Hepatocyte (in vitro differentiated cells): ENCODE measurements around the gene UBE2L3. TPM values are rescaled to one million over a fixed set of nuclear protein-coding genes. Genes with fewer than 3 reads are reported as not detected.
A peak's percentile ranks its signal among the peaks of the same experiment; 100 is the strongest.
"Not testable (repeated sequence)": the region's sequence is repeated elsewhere in the genome, so short reads cannot be mapped to it uniquely, and the experiment has no call there.

Experiments
- DNase-seq: peaks from one replicate; pipeline ENCODE4 v3.0.0-alpha.2; 2016; ENCODE audit warnings: low spot score
- H2AFZ ChIP-seq: fragments of 200-600 bp; sonication (generic); 2 replicates; pipeline ENCODE4 v1.6.0; 2016; ENCODE audit warnings: antibody characterized with exemption, mild to moderate bottlenecking
- H3K27ac ChIP-seq: fragments of 200-600 bp; sonication (generic); 2 replicates; pipeline ENCODE4 v1.5.1; 2016; ENCODE audit warnings: mild to moderate bottlenecking
- H3K27me3 ChIP-seq: fragments of 200-600 bp; sonication (generic); 2 replicates; pipeline ENCODE4 v1.6.1; 2016
- H3K36me3 ChIP-seq: fragments of 200-600 bp; sonication (generic); replicated peaks from 2 replicates; pipeline ENCODE4 v1.5.1; 2016; ENCODE audit warnings: low read depth; ENCODE audit not compliant: insufficient read depth
- H3K4me1 ChIP-seq: fragments of 200-600 bp; sonication (generic); 2 replicates; pipeline ENCODE4 v1.5.1; 2016; ENCODE audit warnings: mild to moderate bottlenecking, moderate library complexity; ENCODE audit not compliant: insufficient read depth
- H3K4me2 ChIP-seq: fragments of 200-600 bp; sonication (generic); 2 replicates; pipeline ENCODE4 v1.6.0; 2016
- H3K4me3 ChIP-seq: fragments of 200-600 bp; sonication (generic); 2 replicates; pipeline ENCODE4 v1.5.1; 2016; ENCODE audit warnings: mild to moderate bottlenecking
- H3K79me2 ChIP-seq: fragments of 200-600 bp; sonication (generic); 2 replicates; pipeline ENCODE4 v1.6.0; 2017; ENCODE audit warnings: mild to moderate bottlenecking
- H3K9me2 ChIP-seq: fragments of 200-600 bp; sonication (generic); replicated peaks from 2 replicates; pipeline ENCODE4 v1.6.0; 2017; ENCODE audit warnings: mild to moderate bottlenecking; ENCODE audit not compliant: insufficient read depth
- H3K9me3 ChIP-seq: fragments of 200-600 bp; sonication (generic); 2 replicates; pipeline ENCODE4 v1.5.1; 2016; ENCODE audit warnings: low read depth, mild to moderate bottlenecking
- H4K20me1 ChIP-seq: fragments of 200-600 bp; sonication (generic); 2 replicates; pipeline ENCODE4 v1.6.0; 2016; ENCODE audit warnings: mild to moderate bottlenecking; ENCODE audit not compliant: insufficient read depth, poor library complexity, severe bottlenecking
- EZH2 ChIP-seq: fragments of 200-600 bp; sonication (generic); IDR thresholded peaks from 2 replicates; pipeline ENCODE4 v1.6.1; 2016; ENCODE audit warnings: antibody characterized with exemption, mild to moderate bottlenecking, borderline replicate concordance
- EZH2phosphoT487 ChIP-seq: fragments of 200-600 bp; sonication (generic); IDR thresholded peaks from one replicate; pipeline ENCODE4 v1.6.1; 2018; ENCODE audit warnings: antibody characterized with exemption, mild to moderate bottlenecking, low read depth, moderate library complexity; ENCODE audit not compliant: unreplicated experiment, severe bottlenecking
- WGBS: methylation state at CpG from one replicate; pipeline ENCODE4 v1.1.6; 2016; ENCODE audit warnings: low lambda C conversion rate; ENCODE audit errors: missing lambda C conversion rate; 5-methylcytosine and 5-hydroxymethylcytosine counted together
- polyA plus RNA-seq: library from polyadenylated mRNA; unstranded; fragments of >200 nt; fragmentation: Nextera tagmentation; extraction: Ambion mirVana; gene quantifications from 2 replicates; pipeline ENCODE4 v1.2.1, GENCODE V29; 2016
- total RNA-seq: library from RNA; depleted of rRNA; stranded (reverse); fragments of >200 nt; gene quantifications from 2 replicates; pipeline ENCODE4 v1.2.3, GENCODE V29; 2014
- TF ChIP-seq, protein P1 (sequence below): fragments of 200-600 bp; sonication (generic); IDR thresholded peaks from 2 replicates; pipeline ENCODE4 v1.5.1; 2016; ENCODE audit warnings: antibody characterized with exemption, mild to moderate bottlenecking; ENCODE audit not compliant: poor library complexity

The UBE2L3 gene
- total and polyA plus RNA-seq, 2 experiments from 2014 or later: 49.3 to 91.0 TPM

DNA sequence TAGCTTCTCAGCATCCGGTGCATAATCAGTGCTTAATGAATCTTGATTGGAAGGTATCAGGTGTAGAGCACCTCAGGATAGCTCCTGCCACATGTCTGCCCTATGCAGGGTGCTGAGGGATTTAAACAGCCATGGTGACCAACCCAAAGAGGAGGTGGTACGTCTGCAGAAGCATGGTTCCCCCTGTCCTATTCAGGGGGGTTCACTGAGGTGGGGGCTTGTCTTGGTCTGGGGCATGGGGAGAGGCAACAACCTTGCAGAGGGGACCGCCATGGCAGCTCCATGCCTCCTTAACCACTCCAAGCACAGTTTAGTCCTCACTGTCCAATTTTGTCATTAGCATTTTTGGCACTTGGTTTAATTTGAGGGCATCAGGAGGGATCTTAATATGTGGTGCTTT lies 24.9 kb downstream of the UBE2L3 start:
- no peak for DNase-seq
- no peak overlapping the region for H3K27ac ChIP-seq
- H3K4me3 ChIP-seq: no peak overlapping the region
- H2AFZ ChIP-seq: no peak overlapping the region
- H3K9me3 ChIP-seq: no peaks in the 10 kb centered on the region
- H3K4me2 ChIP-seq: no peak overlapping the region
- peaks cover 98% of the 10 kb centered on the region for H4K20me1 ChIP-seq
- no peaks in the 10 kb centered on the region for H3K36me3 ChIP-seq
- no peaks in the 10 kb centered on the region for H3K27me3 ChIP-seq
- peaks cover 100% of the 10 kb centered on the region for H3K79me2 ChIP-seq
- TF ChIP-seq EZH2phosphoT487 (no peak), EZH2 (no peak)
- TF ChIP-seq, protein P1, sequence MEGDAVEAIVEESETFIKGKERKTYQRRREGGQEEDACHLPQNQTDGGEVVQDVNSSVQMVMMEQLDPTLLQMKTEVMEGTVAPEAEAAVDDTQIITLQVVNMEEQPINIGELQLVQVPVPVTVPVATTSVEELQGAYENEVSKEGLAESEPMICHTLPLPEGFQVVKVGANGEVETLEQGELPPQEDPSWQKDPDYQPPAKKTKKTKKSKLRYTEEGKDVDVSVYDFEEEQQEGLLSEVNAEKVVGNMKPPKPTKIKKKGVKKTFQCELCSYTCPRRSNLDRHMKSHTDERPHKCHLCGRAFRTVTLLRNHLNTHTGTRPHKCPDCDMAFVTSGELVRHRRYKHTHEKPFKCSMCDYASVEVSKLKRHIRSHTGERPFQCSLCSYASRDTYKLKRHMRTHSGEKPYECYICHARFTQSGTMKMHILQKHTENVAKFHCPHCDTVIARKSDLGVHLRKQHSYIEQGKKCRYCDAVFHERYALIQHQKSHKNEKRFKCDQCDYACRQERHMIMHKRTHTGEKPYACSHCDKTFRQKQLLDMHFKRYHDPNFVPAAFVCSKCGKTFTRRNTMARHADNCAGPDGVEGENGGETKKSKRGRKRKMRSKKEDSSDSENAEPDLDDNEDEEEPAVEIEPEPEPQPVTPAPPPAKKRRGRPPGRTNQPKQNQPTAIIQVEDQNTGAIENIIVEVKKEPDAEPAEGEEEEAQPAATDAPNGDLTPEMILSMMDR: no peak
- H3K9me2 ChIP-seq: no peaks in the 10 kb centered on the region
- 96% methylated on average over 3 of the region's 3 CpGs for WGBS
- H3K4me1 ChIP-seq: no peaks in the 10 kb centered on the region

DNA sequence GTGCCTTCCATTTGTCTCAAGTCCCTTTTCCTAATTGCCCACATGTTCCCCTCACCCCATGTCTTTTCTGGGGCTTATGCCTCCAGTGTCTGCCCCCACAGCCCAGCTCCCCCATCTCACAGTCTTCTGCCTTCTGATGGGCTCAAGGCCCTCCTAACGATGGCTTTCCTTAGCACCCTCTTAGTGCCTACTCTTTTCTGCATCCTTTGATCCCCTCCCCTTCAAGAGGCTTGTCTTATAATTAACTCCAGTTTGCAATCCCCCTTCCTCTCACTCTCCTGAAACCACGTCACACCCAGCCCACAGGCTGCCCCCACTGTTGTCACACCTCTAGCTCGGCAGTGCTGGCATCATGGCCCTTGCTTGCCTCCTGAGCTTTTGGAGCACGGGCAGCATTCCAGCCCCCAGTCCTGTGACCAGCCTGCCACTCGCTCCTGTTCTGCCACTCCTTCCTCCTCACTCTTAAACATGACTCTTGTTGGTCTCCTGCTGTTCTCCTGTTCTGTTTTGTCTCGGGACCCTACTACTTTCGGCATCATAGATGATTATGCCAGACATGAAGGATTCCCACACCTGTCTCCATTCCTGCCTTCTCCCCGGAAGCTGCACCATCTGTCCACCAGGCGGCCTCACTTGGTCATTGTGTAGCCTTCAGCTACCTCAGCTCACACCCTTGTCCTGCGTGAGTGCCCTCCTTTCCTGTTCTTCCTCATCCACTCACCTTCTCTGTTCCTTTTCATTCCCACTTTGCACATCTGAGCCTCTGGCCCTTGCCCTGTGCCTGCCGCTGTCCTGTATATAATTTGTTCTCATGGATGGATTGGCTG lies 26.1 kb downstream of the UBE2L3 start:
- Histone ChIP-seq H3K9me3 (no peaks in the 10 kb centered on the region), H3K79me2 (peaks cover 100% of the 10 kb centered on the region), H3K4me2 (no peak overlapping the region), H3K27me3 (no peaks in the 10 kb centered on the region), H3K4me1 (no peaks in the 10 kb centered on the region), H3K4me3 (no peak overlapping the region), H4K20me1 (peaks cover 98% of the 10 kb centered on the region), H3K36me3 (no peaks in the 10 kb centered on the region), H2AFZ (no peak overlapping the region), H3K27ac (no peak overlapping the region), H3K9me2 (no peaks in the 10 kb centered on the region)
- 87% methylated on average over 11 of the region's 11 CpGs for WGBS
- TF ChIP-seq EZH2phosphoT487: no peak
- no peak for TF ChIP-seq EZH2
- TF ChIP-seq, protein P1: peak; percentile 27
- DNase-seq: no peak

DNA sequence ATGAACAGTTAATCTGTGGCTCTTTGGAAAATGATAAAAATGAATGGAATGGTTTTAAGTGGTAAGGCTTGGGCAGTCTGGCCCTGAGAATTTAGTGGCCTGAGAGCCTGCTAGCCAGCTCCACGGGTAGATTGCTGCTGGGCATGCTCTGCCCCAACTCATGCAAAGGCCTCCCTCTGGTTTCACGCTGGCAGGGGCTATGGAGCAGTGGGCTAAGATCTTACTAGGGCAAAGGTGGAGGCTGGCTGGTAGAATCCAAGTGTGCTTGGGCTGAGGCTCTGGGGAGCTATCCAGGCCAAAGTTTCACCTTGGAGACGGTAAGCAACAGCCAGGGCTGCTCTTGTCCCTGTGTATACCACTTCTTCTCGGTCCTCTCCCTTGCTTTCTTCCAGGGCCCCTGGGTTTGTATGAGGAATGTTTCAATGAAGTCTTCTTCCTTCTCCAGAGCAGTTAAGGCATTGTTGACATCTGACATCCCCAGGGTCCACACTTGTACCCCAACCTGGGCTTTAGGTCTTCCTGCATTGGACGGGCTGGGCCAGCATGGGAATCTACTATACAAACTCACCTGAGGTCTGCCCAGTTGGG lies 27.4 kb downstream of the UBE2L3 start:
- Histone ChIP-seq H3K9me2 (no peaks in the 10 kb centered on the region), H3K4me2 (no peak overlapping the region), H3K27ac (no peak overlapping the region), H4K20me1 (peaks cover 98% of the 10 kb centered on the region), H3K36me3 (no peaks in the 10 kb centered on the region), H3K4me1 (no peaks in the 10 kb centered on the region), H3K9me3 (no peaks in the 10 kb centered on the region), H3K4me3 (no peak overlapping the region), H2AFZ (no peak overlapping the region), H3K79me2 (peaks cover 100% of the 10 kb centered on the region), H3K27me3 (no peaks in the 10 kb centered on the region)
- TF ChIP-seq EZH2phosphoT487: no peak
- TF ChIP-seq EZH2: no peak
- TF ChIP-seq, protein P1: no peak
- no peak for DNase-seq
- 94% methylated on average over 5 of the region's 5 CpGs for WGBS

DNA sequence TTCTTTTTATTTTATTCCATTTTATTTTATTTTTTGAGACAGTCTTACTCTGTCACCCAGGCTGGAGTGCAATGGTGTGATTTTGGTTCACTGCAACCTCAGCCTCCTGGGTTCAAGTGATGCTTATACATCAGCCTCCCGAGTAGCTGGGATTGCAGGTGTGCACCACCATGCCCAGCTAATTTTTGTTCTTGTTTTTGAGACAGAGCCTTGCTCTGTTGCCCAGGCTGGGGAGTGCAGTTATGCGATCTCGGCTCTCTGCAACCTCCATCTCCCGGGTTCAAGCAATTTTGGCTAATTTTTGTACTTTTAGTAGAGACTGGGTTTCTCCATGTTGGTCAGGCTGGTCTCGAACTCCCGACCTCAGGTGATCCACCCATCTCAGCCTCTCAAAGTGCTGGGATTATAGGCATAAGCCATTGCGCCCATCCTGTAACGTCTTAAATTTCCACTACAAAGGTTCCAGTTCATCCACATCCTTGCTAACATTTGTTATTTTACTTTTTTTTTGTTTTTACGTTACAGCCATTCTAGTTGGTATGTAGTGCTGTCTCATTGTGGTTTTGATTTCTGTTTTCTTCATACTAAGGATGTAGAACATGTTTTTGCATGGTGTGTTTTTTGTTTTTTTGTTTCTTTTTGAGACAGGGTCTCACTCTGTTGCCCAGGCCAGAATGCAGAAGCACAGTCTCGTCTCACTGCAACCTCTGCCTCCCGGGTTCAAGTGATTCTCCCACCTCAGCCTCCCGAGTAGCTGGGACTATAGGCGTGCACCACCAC lies 29.0 kb downstream of the UBE2L3 start:
- not testable (repeated sequence) for H3K27me3 ChIP-seq, H3K36me3 ChIP-seq, H3K9me2 ChIP-seq, H3K4me2 ChIP-seq, H3K4me3 ChIP-seq, H3K9me3 ChIP-seq, H2AFZ ChIP-seq, H3K4me1 ChIP-seq, H3K27ac ChIP-seq, DNase-seq
- 97% methylated on average over 13 of the region's 13 CpGs for WGBS
- H4K20me1 ChIP-seq: peaks cover 98% of the 10 kb centered on the region
- peaks cover 100% of the 10 kb centered on the region for H3K79me2 ChIP-seq
